Esophagus muscularis mucosa (tissue), 3 donors: ENCODE results near the gene ZIC2.

ENCODE experiments used
- POLR2AphosphoS5 ChIP-seq, 2 donors: sonication (generic); formaldehyde crosslinking; IDR thresholded peaks; one replicate each; pipeline ENCODE4 v1.6.1; 2017; ENCODE audit warnings: antibody characterized with exemption in 2 of 2
- TF ChIP-seq, protein P1 (sequence below), 3 experiments: fragments of 200-600 bp in 2 of 3; fragments of 450-650 bp in 1 of 3; sonication (generic) in 2 of 3; IDR thresholded peaks; one replicate each; pipeline ENCODE4 v1.5.1; 2017 to 2019; ENCODE audit warnings: antibody characterized with exemption in 3 of 3, mild to moderate bottlenecking in 2 of 3, moderate library complexity in 1 of 3

- TF ChIP-seq, protein P1, sequence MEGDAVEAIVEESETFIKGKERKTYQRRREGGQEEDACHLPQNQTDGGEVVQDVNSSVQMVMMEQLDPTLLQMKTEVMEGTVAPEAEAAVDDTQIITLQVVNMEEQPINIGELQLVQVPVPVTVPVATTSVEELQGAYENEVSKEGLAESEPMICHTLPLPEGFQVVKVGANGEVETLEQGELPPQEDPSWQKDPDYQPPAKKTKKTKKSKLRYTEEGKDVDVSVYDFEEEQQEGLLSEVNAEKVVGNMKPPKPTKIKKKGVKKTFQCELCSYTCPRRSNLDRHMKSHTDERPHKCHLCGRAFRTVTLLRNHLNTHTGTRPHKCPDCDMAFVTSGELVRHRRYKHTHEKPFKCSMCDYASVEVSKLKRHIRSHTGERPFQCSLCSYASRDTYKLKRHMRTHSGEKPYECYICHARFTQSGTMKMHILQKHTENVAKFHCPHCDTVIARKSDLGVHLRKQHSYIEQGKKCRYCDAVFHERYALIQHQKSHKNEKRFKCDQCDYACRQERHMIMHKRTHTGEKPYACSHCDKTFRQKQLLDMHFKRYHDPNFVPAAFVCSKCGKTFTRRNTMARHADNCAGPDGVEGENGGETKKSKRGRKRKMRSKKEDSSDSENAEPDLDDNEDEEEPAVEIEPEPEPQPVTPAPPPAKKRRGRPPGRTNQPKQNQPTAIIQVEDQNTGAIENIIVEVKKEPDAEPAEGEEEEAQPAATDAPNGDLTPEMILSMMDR (IDR thresholded peaks at IDR 0.05), result no peak
- no peak for TF ChIP-seq POLR2AphosphoS5 (IDR thresholded peaks at IDR 0.05)
These were observed 13.0 kb downstream of the ZIC2 start for GRCh38 chr13:99994638-99995020.
